ENCODE measurements around the gene ANXA9. TPM values are rescaled to one million over a fixed set of nuclear protein-coding genes. Genes with fewer than 3 reads are reported as not detected.

Gene ANXA9
- total and polyA plus RNA-seq, 2 donors from 2014 or later: 3.3 to 38.5 TPM

DNA sequence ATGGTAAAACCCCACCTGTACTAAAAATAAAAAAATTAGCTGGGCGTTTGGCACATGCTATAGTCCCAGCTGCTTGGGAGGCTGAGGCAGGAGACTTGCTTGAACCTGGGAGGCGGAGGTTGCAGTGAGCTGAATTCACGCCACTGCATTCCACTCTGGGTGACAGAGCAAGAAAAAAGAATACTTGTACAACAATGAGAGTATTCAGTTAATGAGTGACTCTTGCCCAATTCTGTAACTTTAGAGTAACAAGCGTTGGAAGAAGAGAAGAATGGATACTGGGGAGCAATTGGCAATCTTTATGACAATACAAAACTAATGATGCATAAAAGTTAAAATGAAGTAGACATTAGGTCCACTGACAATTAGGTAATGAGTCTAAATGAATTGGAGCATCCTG lies 10.5 kb downstream of the ANXA9 start:
- H3K27me3 ChIP-seq (ENCODE audit: control insufficient read depth, insufficient read depth, low read length): no peaks in the 10 kb centered on the region
- H3K27ac ChIP-seq (ENCODE audit: low read depth in 2 of 2, low read length in 2 of 2): no peak overlapping the region
- H3K4me1 ChIP-seq (ENCODE audit: control insufficient read depth in 2 of 3, insufficient read depth in 2 of 3, low read depth in 1 of 3, low read length in 3 of 3): peaks cover 0 to 5% (median 0%) of the 10 kb centered on the region in 3 donors
- TF ChIP-seq CTCF (IDR thresholded peaks at IDR 0.05; ENCODE audit: borderline replicate concordance, extremely low read depth, insufficient read depth): no peak
- no peak for FAIRE-seq
- no peaks in the 10 kb centered on the region for H3K9me3 ChIP-seq (ENCODE audit: control insufficient read depth in 2 of 3, insufficient read depth in 1 of 3, low read length in 3 of 3)
- intact Hi-C loops (cut with DNase I): no loop called here
- DNase-seq: no peak
- H3K36me3 ChIP-seq (ENCODE audit: control insufficient read depth in 2 of 3, insufficient read depth in 3 of 3, low read length in 3 of 3): peaks cover 0 to 10% (median 0%) of the 10 kb centered on the region in 3 donors
- no peak overlapping the region for H3K4me3 ChIP-seq (ENCODE audit: low read length in 3 of 3)
- no peak overlapping the region for H3K9ac ChIP-seq (ENCODE audit: low read length in 3 of 3)

DNA sequence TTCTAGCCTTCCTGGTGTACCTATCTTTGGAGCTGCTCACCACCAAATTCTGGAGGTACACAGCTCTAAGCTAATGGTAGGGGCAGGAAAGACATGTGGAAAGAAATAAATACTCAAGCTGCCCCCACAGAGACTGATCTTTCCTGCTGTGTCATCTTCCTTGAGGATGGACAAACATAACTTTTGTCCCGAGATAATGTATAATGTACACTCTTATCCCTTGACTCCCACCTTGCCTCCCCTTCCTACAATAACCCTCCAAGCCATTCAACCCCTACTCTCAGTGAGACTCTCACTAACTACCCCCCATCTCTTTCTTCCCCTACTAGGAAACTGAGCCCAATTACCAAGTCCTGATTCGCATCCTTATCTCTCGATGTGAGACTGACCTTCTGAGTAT lies 12.2 kb downstream of the ANXA9 start:
- Histone ChIP-seq H3K9ac (ENCODE audit: low read length in 3 of 3) (no peak overlapping the region), H3K4me1 (ENCODE audit: control insufficient read depth in 2 of 3, insufficient read depth in 2 of 3, low read depth in 1 of 3, low read length in 3 of 3) (peaks cover 0 to 5% (median 0%) of the 10 kb centered on the region in 3 donors), H3K4me3 (ENCODE audit: low read length in 3 of 3) (no peak overlapping the region), H3K9me3 (ENCODE audit: control insufficient read depth in 2 of 3, insufficient read depth in 1 of 3, low read length in 3 of 3) (no peaks in the 10 kb centered on the region), H3K27ac (ENCODE audit: low read depth in 2 of 2, low read length in 2 of 2) (no peak overlapping the region), H3K27me3 (ENCODE audit: control insufficient read depth, insufficient read depth, low read length) (no peaks in the 10 kb centered on the region), H3K36me3 (ENCODE audit: control insufficient read depth in 2 of 3, insufficient read depth in 3 of 3, low read length in 3 of 3) (peaks cover 0 to 17% (median 9%) of the 10 kb centered on the region in 3 donors)
- no peak for TF ChIP-seq CTCF (IDR thresholded peaks at IDR 0.05; ENCODE audit: borderline replicate concordance, extremely low read depth, insufficient read depth)
- FAIRE-seq: no peak
- DNase-seq: no peak
- intact Hi-C loops (cut with DNase I): no loop called here

DNA sequence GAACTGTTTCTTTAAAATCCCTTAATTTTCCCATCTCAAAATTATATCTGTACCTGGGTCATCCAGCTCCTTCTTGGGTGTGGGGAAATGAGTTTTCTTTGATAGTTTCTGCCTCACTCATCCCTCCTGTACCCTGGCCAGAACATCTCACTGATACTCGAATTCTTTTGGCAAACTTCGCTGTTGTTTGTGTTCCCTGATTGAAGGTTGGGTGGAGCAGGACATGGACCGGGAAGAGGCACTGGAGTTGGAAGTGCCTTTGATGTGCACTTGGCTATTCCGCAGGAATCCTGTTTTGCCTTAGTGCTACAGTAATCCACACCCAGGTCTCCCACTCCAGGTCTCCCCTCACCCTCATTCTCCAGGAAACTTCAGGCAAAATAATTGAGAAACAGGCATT lies 13.4 kb downstream of the ANXA9 start:
- Histone ChIP-seq H3K27ac (ENCODE audit: low read depth in 2 of 2, low read length in 2 of 2) (no peak overlapping the region), H3K4me1 (ENCODE audit: control insufficient read depth in 2 of 3, insufficient read depth in 2 of 3, low read depth in 1 of 3, low read length in 3 of 3) (peaks cover 0 to 5% (median 0%) of the 10 kb centered on the region in 3 donors), H3K4me3 (ENCODE audit: low read length in 3 of 3) (no peak overlapping the region), H3K9me3 (ENCODE audit: control insufficient read depth in 2 of 3, insufficient read depth in 1 of 3, low read length in 3 of 3) (no peaks in the 10 kb centered on the region), H3K36me3 (ENCODE audit: control insufficient read depth in 2 of 3, insufficient read depth in 3 of 3, low read length in 3 of 3) (peaks cover 0 to 29% (median 13%) of the 10 kb centered on the region in 3 donors), H3K9ac (ENCODE audit: low read length in 3 of 3) (peak overlapping the region in 1 of 3 donors; percentile 1), H3K27me3 (ENCODE audit: control insufficient read depth, insufficient read depth, low read length) (no peaks in the 10 kb centered on the region)
- DNase-seq (no peak), FAIRE-seq (no peak)
- intact Hi-C loops (cut with DNase I): no loop called here
- no peak for TF ChIP-seq CTCF (IDR thresholded peaks at IDR 0.05; ENCODE audit: borderline replicate concordance, extremely low read depth, insufficient read depth)

DNA sequence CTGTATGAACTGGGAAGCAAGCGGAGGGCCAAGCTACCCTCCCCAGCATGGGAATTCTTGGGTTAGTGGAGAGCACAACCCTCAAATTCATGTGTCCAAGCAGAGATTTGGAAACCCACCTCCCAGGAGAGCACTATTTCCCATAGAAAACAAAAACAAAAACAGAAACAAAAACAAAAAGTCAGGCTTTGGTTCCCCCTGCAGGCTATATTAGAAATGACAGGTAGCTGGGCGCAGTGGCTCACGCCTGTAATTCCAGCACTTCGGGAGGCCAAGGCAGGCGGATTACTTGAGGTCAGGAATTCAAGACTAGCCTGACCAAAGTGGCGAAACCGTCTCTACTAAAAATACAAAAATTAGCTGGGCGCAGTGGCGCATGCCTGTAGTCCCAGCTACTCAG lies 13.8 kb downstream of the ANXA9 start:
- FAIRE-seq (no peak), DNase-seq (peak in 3 of 5 donors; percentile 40 to 59 (median 51))
- Histone ChIP-seq H3K9ac (ENCODE audit: low read length in 3 of 3) (peak overlapping the region in 1 of 3 donors; percentile 1), H3K36me3 (ENCODE audit: control insufficient read depth in 2 of 3, insufficient read depth in 3 of 3, low read length in 3 of 3) (peaks cover 0 to 30% (median 13%) of the 10 kb centered on the region in 3 donors), H3K27ac (ENCODE audit: low read depth in 2 of 2, low read length in 2 of 2) (no peak overlapping the region), H3K4me1 (ENCODE audit: control insufficient read depth in 2 of 3, insufficient read depth in 2 of 3, low read depth in 1 of 3, low read length in 3 of 3) (peaks cover 0 to 5% (median 0%) of the 10 kb centered on the region in 3 donors), H3K27me3 (ENCODE audit: control insufficient read depth, insufficient read depth, low read length) (no peaks in the 10 kb centered on the region), H3K4me3 (ENCODE audit: low read length in 3 of 3) (no peak overlapping the region), H3K9me3 (ENCODE audit: control insufficient read depth in 2 of 3, insufficient read depth in 1 of 3, low read length in 3 of 3) (no peaks in the 10 kb centered on the region)
- TF ChIP-seq CTCF (IDR thresholded peaks at IDR 0.05; ENCODE audit: borderline replicate concordance, extremely low read depth, insufficient read depth): peak; percentile 81
- intact Hi-C loops (cut with DNase I): no loop called here
